NCI-H128 (cell line): Measurements from ENCODE around the gene SLC20A1.
"Not testable (repeated sequence)": the region's sequence is repeated elsewhere in the genome, so short reads cannot be mapped to it uniquely, and the experiment has no call there.

Experiments used
- DNase-seq: peaks from one replicate; lab custom pipeline; 2025; ENCODE audit not compliant: unreplicated experiment; lab: John Stamatoyannopoulos, UW

The SLC20A1 gene

GRCh38 chr2:112646102-112646719 is 472 bp downstream of the SLC20A1 start:
- DNase-seq, result no peak

- no peak for DNase-seq
Observed at GRCh38 chr2:112646791-112647689, 1.3 kb downstream of the SLC20A1 start.

- DNase-seq, result no peak
Observed at GRCh38 chr2:112648081-112648480, 2.3 kb downstream of the SLC20A1 start.

- DNase-seq, result no peak
Observed at GRCh38 chr2:112656679-112657078, 10.9 kb downstream of the SLC20A1 start.

- no peak for DNase-seq
Observed at GRCh38 chr2:112658301-112658700, 12.6 kb downstream of the SLC20A1 start.

GRCh38 chr2:112658839-112659667 is 13.3 kb downstream of the SLC20A1 start:
- no peak for DNase-seq

GRCh38 chr2:112660138-112660537 is 14.4 kb downstream of the SLC20A1 start:
- no peak for DNase-seq

- no peak for DNase-seq
Observed at GRCh38 chr2:112661656-112662305, 16.0 kb downstream of the SLC20A1 start.

- DNase-seq, result no peak
Observed at GRCh38 chr2:112662704-112663103, 17.0 kb downstream of the SLC20A1 start.

GRCh38 chr2:112664689-112665088 is 18.9 kb downstream of the SLC20A1 start:
- no peak for DNase-seq

GRCh38 chr2:112665113-112665780 is 19.5 kb downstream of the SLC20A1 start:
- DNase-seq, result no peak

GRCh38 chr2:112666761-112667122 is 21.0 kb downstream of the SLC20A1 start:
- no peak for DNase-seq

- not testable (repeated sequence) for DNase-seq
Observed at GRCh38 chr2:112667540-112667939, 21.8 kb downstream of the SLC20A1 start.

GRCh38 chr2:112669667-112670066 is 23.9 kb downstream of the SLC20A1 start:
- no peak for DNase-seq

GRCh38 chr2:112670252-112671022 is 24.7 kb downstream of the SLC20A1 start:
- no peak for DNase-seq

- no peak for DNase-seq
Observed at GRCh38 chr2:112671801-112672200, 26.1 kb downstream of the SLC20A1 start.

- no peak for DNase-seq
Observed at GRCh38 chr2:112673008-112673407, 27.3 kb downstream of the SLC20A1 start.

GRCh38 chr2:112674229-112674628 is 28.5 kb downstream of the SLC20A1 start:
- DNase-seq, result no peak

GRCh38 chr2:112679484-112679883 is 33.7 kb downstream of the SLC20A1 start:
- no peak for DNase-seq

GRCh38 chr2:112680666-112681101 is 34.9 kb downstream of the SLC20A1 start:
- DNase-seq, result no peak
